GM21528 (cell line): Measurements from ENCODE around the gene CUEDC1.
A peak's percentile ranks its signal among the peaks of the same experiment; 100 is the strongest.

Experiments used
- ATAC-seq: cut with Tn5 transposase; IDR thresholded peaks from one replicate; pipeline ENCODE4 v1.9.1; 2021; ENCODE audit warnings: mild to moderate bottlenecking, moderate library complexity; ENCODE audit not compliant: unreplicated experiment, low FRiP score

Gene CUEDC1

DNA sequence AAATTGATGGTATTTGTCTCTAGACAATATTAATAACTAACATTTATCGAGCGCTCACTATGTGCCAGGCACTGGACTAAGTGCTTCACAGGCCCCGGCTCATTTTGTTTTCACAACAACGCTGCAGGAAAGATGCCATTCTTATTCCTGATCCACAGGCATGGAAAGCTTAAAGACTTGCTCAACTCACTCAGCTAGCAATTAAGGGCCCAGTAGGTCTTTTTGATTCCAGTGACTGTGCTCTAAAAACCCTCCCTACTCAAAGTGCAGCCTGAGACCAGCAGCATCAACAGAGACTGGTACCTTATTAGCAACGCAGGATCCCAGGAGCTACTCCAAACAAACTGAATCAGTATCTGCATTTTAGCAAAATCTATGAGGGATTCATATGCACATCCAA lies 35.3 kb downstream of the CUEDC1 start:
- no peak for ATAC-seq

GRCh38 chr17:57918017-57918895 lies 37.0 kb downstream of the CUEDC1 start:
- ATAC-seq = no peak

GRCh38 chr17:57916925-57917858 lies 38.0 kb downstream of the CUEDC1 start:
- ATAC-seq = no peak

- ATAC-seq = no peak
These were observed 39.0 kb downstream of the CUEDC1 start for GRCh38 chr17:57915985-57916757.

DNA sequence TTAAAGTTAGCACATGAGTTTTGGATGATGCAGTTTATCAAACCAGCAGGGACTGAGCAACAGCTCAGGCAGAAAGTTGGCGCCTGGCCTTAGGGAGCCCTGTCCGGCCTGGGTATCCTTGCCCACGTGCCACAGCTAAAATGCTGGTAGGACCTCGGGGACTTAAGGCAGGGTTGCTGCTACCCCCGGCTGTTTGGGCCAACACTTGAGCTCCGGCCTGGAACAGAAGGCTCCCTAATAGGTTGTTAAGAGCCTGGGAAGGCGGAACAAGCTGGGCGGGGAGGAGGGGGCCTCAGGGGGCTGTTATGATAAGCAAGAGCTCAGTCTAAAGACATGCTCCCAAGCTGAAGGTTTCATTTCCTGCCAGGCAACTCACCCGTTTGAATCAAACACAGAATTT lies 39.7 kb downstream of the CUEDC1 start:
- no peak for ATAC-seq

- ATAC-seq = no peak
These were observed 40.7 kb downstream of the CUEDC1 start for GRCh38 chr17:57914273-57915142.

GRCh38 chr17:57913575-57914272 lies 41.5 kb downstream of the CUEDC1 start:
- no peak for ATAC-seq

GRCh38 chr17:57911834-57912673 lies 43.2 kb downstream of the CUEDC1 start:
- ATAC-seq = no peak

DNA sequence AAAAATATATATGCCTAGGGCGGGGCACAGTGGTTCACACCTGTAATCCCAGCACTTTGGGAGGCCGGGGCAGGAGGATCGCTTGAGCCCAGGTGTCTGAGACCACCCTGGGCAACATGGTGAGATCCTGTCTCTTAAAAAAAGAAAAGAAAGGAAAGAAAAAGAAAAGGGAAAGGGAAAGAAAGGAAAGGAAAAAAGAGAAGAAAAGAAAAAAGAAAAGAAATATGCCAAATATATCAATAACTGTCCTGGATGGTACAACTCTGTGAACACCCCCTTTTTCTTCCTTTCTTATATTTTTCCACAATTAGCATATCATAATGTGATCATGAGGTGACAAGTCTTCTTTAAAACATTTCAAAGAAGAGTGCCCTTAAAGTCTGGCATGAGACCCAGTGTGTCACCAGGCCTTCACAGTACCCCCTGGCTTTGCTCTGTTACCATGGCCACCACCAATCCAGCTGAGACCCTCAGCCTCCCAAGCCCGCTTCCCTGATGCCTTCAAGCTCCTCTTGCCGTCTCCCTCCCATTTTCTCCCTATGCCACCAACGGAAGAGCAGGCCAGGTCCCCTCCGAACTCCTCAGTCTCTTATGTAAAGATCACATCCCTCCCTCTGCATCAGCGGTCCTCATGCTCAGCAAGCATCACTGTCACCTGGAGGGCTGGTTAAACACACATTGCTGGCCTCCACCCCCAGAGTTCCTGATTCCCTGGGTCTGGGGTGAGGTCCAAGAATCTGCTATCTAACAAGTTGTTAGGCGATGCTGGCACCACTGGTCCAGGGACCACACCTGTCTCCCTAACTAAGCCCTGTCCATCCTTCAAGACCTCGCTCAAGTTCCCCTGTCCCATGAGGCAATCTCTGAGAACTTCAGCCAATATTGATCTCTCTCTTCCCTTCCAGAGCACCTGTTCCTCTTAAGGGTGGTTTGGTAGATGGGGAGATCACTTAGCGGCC lies 44.5 kb downstream of the CUEDC1 start:
- no peak for ATAC-seq

GRCh38 chr17:57909551-57909950 lies 45.7 kb downstream of the CUEDC1 start:
- no peak for ATAC-seq

DNA sequence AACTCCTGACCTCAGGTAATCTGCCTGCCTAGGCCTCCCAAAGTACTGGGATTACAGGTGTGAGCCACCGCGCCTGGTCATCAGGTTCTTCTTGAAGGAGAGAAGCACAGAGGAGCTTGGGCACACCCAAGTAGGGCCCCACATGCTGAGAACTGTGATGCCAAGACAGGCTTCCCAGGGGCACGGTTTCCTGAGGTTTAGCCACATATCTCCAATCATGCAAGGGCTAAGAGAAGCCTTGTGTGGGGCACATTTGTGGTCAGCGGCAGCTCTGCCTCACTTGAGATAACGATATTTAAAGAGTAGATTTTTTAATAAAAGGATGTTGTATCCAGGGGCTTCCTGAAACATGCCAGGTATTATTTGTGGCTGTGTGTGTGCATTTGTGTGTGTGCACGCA lies 46.9 kb downstream of the CUEDC1 start:
- no peak for ATAC-seq

DNA sequence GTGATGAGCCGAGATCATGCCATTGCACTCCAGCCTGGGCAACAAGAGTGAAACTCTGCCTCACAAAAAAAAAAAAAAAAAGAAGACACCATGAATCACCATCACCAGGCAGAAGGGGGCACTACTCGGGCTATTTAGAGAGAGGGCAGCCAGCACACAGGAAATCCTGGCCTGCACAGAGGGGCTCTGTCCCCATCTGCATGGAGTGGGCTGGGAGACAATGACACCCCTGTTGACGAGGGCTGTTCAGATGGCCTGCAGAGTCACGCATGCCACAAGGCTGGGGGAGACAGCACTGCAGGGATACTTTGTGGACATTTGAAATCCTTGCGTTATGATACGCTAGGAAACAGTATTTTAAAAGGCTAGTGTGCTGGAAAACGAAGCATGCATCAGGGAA lies 48.3 kb downstream of the CUEDC1 start:
- no peak for ATAC-seq

DNA sequence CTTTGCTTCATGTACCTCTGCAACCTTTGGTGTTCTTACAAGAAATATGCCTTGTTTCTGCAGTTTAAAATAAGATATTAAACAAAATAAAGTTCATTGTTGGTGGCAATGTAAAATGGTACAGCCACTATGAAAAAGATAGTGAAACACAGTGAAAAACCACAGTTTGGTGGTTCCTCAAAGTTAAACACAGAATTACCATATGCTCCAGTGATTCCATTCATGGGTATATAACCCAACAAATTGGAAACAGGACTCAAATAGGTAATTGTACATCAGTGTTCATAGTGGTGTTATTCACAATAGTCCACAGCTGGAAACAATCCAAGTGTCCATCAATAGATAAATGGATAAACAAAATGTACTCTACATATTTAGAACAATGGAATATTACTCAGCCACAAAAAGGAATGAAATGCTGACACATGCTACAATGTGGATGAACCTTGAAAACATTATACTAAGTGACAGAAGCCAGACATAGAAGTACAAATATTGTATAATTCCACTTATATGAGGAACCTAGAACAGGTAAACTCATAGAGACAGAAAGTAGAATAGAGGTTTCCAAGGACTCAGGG lies 49.2 kb downstream of the CUEDC1 start:
- no peak for ATAC-seq

GRCh38 chr17:57903961-57904360 lies 51.3 kb downstream of the CUEDC1 start:
- no peak for ATAC-seq

DNA sequence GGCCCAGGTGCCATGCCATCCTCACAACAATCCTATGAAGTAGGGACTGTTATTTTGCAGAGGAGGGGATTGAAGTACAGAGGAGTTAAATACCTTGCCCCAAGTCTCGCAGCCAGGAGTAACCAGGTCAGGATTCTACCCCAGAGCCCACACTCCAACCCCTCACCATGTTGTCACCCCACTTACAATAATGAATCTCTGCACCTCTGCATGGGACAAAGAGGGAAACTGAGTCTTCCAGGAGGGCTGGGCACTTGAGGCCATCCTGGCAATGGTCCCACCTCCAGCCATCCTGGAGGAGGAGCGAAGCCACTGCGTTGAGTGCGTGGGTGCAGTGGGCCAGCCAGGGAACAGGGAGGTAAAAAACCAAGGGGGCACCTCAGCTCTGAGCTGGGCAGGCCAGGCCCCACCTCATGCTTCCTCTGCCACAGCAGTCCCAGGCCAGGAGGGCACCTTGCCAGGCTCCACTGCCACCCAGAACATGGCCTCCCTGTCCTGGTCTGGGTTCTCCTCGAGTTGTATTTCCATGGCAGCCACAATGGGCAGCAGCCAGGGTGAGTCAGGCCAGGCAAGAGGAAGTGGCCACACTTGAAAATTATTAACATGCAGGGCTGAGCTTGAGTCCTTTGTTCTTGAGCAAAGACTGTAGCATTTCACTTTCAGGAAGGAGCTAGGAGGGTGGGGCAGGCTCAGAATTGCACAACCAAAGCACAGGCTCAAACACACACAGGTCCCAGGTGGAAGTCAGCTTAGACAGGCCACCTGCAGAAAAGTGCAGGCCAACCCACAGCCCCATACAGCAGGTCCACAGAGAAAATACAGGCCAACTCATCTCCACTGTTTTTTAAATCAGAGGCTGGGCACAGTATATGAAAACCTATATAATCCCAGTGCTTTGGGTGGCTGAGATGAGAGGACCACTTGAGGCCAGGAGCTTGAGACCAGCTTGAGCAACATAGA lies 52.1 kb downstream of the CUEDC1 start:
- ATAC-seq = peak; percentile 56
